Measurements from ENCODE around the gene AGAP1. TPM values are rescaled to one million over a fixed set of nuclear protein-coding genes. Genes with fewer than 3 reads are reported as not detected.

AGAP1 gene
- total RNA-seq, 1 donor from 2014 or later: 21.1 TPM

DNA sequence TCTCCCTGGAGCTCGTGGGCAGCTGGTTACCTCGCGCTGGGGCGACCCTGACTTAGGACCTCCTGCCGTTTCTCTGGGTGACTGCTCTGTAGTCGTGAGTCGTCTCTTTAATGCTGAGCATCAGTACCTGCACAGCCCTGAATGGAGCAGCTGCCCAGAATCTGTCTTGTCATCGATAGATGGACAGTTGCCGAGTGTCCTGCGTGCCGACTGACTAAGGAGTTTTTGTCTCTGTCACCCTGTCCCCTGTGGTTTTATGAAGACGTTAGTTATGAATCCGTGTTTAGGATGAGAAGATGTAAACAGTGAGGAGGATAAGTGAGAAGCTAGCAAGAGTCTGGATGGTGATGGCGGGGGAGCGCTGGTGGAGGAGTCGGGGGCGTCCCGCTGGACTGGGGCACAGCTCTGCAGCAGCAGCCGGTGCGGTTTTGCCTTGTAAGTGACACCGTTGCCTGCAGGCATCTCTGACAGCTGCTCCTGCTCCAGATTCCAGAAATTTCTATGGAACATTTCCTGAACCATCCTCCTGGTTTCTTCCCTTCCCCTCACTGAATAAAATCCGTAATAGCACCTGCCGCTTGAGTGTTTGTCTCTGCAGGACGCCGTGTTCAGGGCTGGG, 13.3 kb downstream of the AGAP1 start:
- no peaks in the 10 kb centered on the region for H3K36me3 ChIP-seq
- no peak overlapping the region for H3K4me3 ChIP-seq
- intact Hi-C loops (cut with DNase I): no loop called here
- no peak overlapping the region for H3K27ac ChIP-seq
- no peak for TF ChIP-seq CTCF (IDR thresholded peaks at IDR 0.05)
- peaks cover 13% of the 10 kb centered on the region for H3K4me1 ChIP-seq
- no peaks in the 10 kb centered on the region for H3K9me3 ChIP-seq
- H3K27me3 ChIP-seq: no peaks in the 10 kb centered on the region
- DNase-seq (ENCODE audit: extremely low spot score in 2 of 2): no peak

- no peak for TF ChIP-seq POLR2AphosphoS5 (IDR thresholded peaks at IDR 0.05; ENCODE audit: insufficient read depth in 1 of 2, low read depth in 1 of 2)
- no peak for TF ChIP-seq POLR2A (IDR thresholded peaks at IDR 0.05)
- TF ChIP-seq CTCF (IDR thresholded peaks at IDR 0.05): no peak
- intact Hi-C loops (cut with DNase I): no loop called here
Observed at GRCh38 chr2:235507928-235508327, 14.1 kb downstream of the AGAP1 start.

DNA sequence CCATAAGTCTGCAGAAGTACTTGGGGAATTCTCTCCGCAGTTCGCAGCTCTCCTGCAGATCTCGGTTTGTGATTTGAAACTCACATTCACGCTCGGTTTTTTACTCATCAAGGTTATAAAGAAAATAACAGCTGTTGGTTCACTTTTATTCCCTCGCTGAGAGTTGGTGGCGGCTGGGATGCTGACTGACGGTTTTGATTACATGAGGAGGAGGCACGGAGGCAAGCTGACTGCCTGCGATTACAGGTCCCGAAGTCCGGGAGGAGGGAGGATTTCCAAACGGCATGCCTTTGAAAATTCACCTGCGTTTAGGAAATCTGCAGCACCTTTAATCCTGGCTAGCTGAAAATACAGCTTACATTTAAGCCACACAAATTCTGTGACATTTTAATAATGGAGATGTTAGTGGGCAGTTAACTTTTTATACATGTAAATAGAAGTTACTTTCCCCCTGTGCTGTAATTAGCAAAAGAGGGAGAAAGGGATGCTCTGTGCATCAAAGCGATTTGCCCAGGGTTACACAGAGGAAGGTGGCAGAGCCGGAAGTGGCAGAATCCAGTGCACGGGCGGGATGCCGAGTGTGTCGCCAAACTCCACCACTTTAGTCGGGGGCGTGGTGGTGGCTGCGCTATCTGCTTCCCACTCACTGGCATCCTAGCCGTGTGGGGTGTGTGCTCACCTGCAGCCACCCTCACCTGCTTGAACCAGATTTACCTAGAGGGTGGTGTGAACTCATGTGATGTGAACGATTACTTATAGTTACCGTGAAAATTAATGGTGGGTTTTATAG, 14.7 kb downstream of the AGAP1 start:
- intact Hi-C loops (cut with DNase I): no loop called here
- no peaks in the 10 kb centered on the region for H3K27me3 ChIP-seq
- no peaks in the 10 kb centered on the region for H3K9me3 ChIP-seq
- peaks cover 10% of the 10 kb centered on the region for H3K4me1 ChIP-seq
- TF ChIP-seq POLR2AphosphoS5 (IDR thresholded peaks at IDR 0.05; ENCODE audit: insufficient read depth in 1 of 2, low read depth in 1 of 2) (no peak), CTCF (IDR thresholded peaks at IDR 0.05) (no peak), POLR2A (IDR thresholded peaks at IDR 0.05) (no peak)
- H3K27ac ChIP-seq: no peak overlapping the region
- no peak overlapping the region for H3K4me3 ChIP-seq
- H3K36me3 ChIP-seq: no peaks in the 10 kb centered on the region
- DNase-seq (ENCODE audit: extremely low spot score in 2 of 2): no peak

More at GRCh38 chr2:235507928-235508327, 14.1 kb downstream of the AGAP1 start:
- Histone ChIP-seq H3K36me3 (no peaks in the 10 kb centered on the region), H3K4me3 (no peak overlapping the region), H3K4me1 (peaks cover 10% of the 10 kb centered on the region), H3K27ac (no peak overlapping the region), H3K9me3 (no peaks in the 10 kb centered on the region), H3K27me3 (no peaks in the 10 kb centered on the region)
- no peak for DNase-seq (ENCODE audit: extremely low spot score in 2 of 2)

DNA sequence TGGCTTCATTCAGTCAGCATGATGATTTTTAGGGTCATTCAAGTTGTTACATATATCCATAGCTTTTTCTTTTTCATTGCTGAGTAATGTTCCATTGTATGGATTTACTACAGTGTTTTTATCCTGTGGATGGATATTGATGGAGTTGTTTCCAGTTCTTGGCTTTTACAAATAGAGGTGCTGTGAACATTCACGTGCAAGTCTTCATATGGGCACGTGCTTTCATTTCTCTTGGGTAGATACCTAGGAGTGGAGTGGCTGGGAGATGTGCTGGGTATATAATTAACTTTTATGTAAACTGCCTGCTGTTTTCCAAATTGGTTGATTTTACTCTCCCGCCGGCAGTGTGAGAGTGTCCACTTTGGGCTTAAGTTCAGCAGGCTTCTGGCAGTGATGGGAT, 16.5 kb downstream of the AGAP1 start:
- H3K4me1 ChIP-seq: peaks cover 16% of the 10 kb centered on the region
- no peaks in the 10 kb centered on the region for H3K9me3 ChIP-seq
- TF ChIP-seq CTCF (IDR thresholded peaks at IDR 0.05): no peak
- TF ChIP-seq POLR2AphosphoS5 (IDR thresholded peaks at IDR 0.05; ENCODE audit: insufficient read depth in 1 of 2, low read depth in 1 of 2): no peak
- TF ChIP-seq POLR2A (IDR thresholded peaks at IDR 0.05): no peak
- intact Hi-C loops (cut with DNase I): no loop called here
- H3K27me3 ChIP-seq: no peaks in the 10 kb centered on the region
- no peak overlapping the region for H3K4me3 ChIP-seq
- H3K27ac ChIP-seq: no peak overlapping the region
- no peaks in the 10 kb centered on the region for H3K36me3 ChIP-seq
- no peak for DNase-seq (ENCODE audit: extremely low spot score in 2 of 2)

- no peak for DNase-seq (ENCODE audit: extremely low spot score in 2 of 2)
- Histone ChIP-seq H3K4me1 (peaks cover 16% of the 10 kb centered on the region), H3K4me3 (no peak overlapping the region), H3K36me3 (no peaks in the 10 kb centered on the region), H3K9me3 (no peaks in the 10 kb centered on the region), H3K27me3 (no peaks in the 10 kb centered on the region), H3K27ac (no peak overlapping the region)
- TF ChIP-seq CTCF (IDR thresholded peaks at IDR 0.05) (no peak), POLR2A (IDR thresholded peaks at IDR 0.05) (no peak), POLR2AphosphoS5 (IDR thresholded peaks at IDR 0.05; ENCODE audit: insufficient read depth in 1 of 2, low read depth in 1 of 2) (no peak)
- intact Hi-C loops (cut with DNase I): no loop called here
Observed at GRCh38 chr2:235511187-235511661, 17.4 kb downstream of the AGAP1 start.

Measured in vagina (tissue), 2 donors.